ENCODE data around the gene GOLGA6C. TPM values are rescaled to one million over a fixed set of nuclear protein-coding genes. Genes with fewer than 3 reads are reported as not detected.
"Not testable (repeated sequence)": the region's sequence is repeated elsewhere in the genome, so short reads cannot be mapped to it uniquely, and the experiment has no call there.

GOLGA6C gene
- total RNA-seq: not detected
- 0 reads per million in 2 donors for total RNA-seq

- not testable (repeated sequence) for H3K36me3 Mint-ChIP-seq (ENCODE audit: low read depth); H3K9me3 ChIP-seq (ENCODE audit: control insufficient read depth, low read length, poor library complexity, severe bottlenecking); H3K27ac Mint-ChIP-seq; H3K27me3 Mint-ChIP-seq; H3K4me1 Mint-ChIP-seq; ATAC-seq; DNase-seq; H3K4me3 Mint-ChIP-seq
Observed at GRCh38 chr15:75258034-75258433, at the start of gene GOLGA6C. Gene GOLGA6C, plus strand, starts transcription at chr15:75258334. Its CDS starts 265 bp downstream, at chr15:75258599.

GRCh38 chr15:75208501-75209288 is 49.4 kb upstream of the GOLGA6C start:
- Mint-ChIP-seq H3K36me3 (ENCODE audit: low read depth) (peaks cover 3% of the 10 kb centered on the region), H3K27me3 (no peaks in the 10 kb centered on the region), H3K4me3 (peak overlapping the region; percentile 65), H3K4me1 (peaks cover 33% of the 10 kb centered on the region), H3K27ac (peak overlapping the region; percentile 6)
- ATAC-seq (no peak), DNase-seq (no peak)
- no peaks in the 10 kb centered on the region for H3K9me3 ChIP-seq (ENCODE audit: control insufficient read depth, low read length, poor library complexity, severe bottlenecking)

- DNase-seq (no peak), ATAC-seq (no peak)
- Mint-ChIP-seq H3K4me3 (peak overlapping the region; percentile 65), H3K27me3 (no peaks in the 10 kb centered on the region), H3K36me3 (ENCODE audit: low read depth) (peaks cover 3% of the 10 kb centered on the region), H3K27ac (no peak overlapping the region), H3K4me1 (peaks cover 28% of the 10 kb centered on the region)
- H3K9me3 ChIP-seq (ENCODE audit: control insufficient read depth, low read length, poor library complexity, severe bottlenecking): no peaks in the 10 kb centered on the region
Observed at GRCh38 chr15:75209289-75209676, 48.9 kb upstream of the GOLGA6C start.

- Mint-ChIP-seq H3K27me3 (no peaks in the 10 kb centered on the region), H3K4me3 (no peak overlapping the region), H3K4me1 (peaks cover 27% of the 10 kb centered on the region), H3K27ac (no peak overlapping the region), H3K36me3 (ENCODE audit: low read depth) (peaks cover 3% of the 10 kb centered on the region)
- no peak for ATAC-seq
- H3K9me3 ChIP-seq (ENCODE audit: control insufficient read depth, low read length, poor library complexity, severe bottlenecking): no peaks in the 10 kb centered on the region
- no peak for DNase-seq
Observed at GRCh38 chr15:75210811-75211230, 47.3 kb upstream of the GOLGA6C start.

GRCh38 chr15:75211436-75212199 is 46.5 kb upstream of the GOLGA6C start:
- H3K27me3 Mint-ChIP-seq: no peaks in the 10 kb centered on the region
- H3K27ac Mint-ChIP-seq: no peak overlapping the region
- peaks cover 27% of the 10 kb centered on the region for H3K4me1 Mint-ChIP-seq

GRCh38 chr15:75212200-75212858 is 45.8 kb upstream of the GOLGA6C start:
- H3K9me3 ChIP-seq (ENCODE audit: control insufficient read depth, low read length, poor library complexity, severe bottlenecking): no peaks in the 10 kb centered on the region
- no peak for DNase-seq
- ATAC-seq: no peak
- Mint-ChIP-seq H3K27me3 (no peaks in the 10 kb centered on the region), H3K27ac (no peak overlapping the region), H3K4me3 (no peak overlapping the region), H3K36me3 (ENCODE audit: low read depth) (peaks cover 3% of the 10 kb centered on the region), H3K4me1 (peaks cover 27% of the 10 kb centered on the region)

More at GRCh38 chr15:75211436-75212199, 46.5 kb upstream of the GOLGA6C start:
- H3K9me3 ChIP-seq (ENCODE audit: control insufficient read depth, low read length, poor library complexity, severe bottlenecking): no peaks in the 10 kb centered on the region
- DNase-seq (no peak), ATAC-seq (no peak)
- Mint-ChIP-seq H3K4me3 (no peak overlapping the region), H3K36me3 (ENCODE audit: low read depth) (peaks cover 3% of the 10 kb centered on the region)

GRCh38 chr15:75213212-75213767 is 44.8 kb upstream of the GOLGA6C start:
- no peak for DNase-seq
- H3K27ac Mint-ChIP-seq: peak overlapping the region; percentile 27
- H3K27me3 Mint-ChIP-seq: no peaks in the 10 kb centered on the region
- H3K9me3 ChIP-seq (ENCODE audit: control insufficient read depth, low read length, poor library complexity, severe bottlenecking): no peaks in the 10 kb centered on the region
- ATAC-seq: no peak
- H3K4me1 Mint-ChIP-seq: peaks cover 27% of the 10 kb centered on the region
- peaks cover 3% of the 10 kb centered on the region for H3K36me3 Mint-ChIP-seq (ENCODE audit: low read depth)
- no peak overlapping the region for H3K4me3 Mint-ChIP-seq

GRCh38 chr15:75213768-75214221 is 44.3 kb upstream of the GOLGA6C start:
- H3K27me3 Mint-ChIP-seq: no peaks in the 10 kb centered on the region
- H3K4me3 Mint-ChIP-seq: no peak overlapping the region
- peaks cover 3% of the 10 kb centered on the region for H3K36me3 Mint-ChIP-seq (ENCODE audit: low read depth)
- no peak for ATAC-seq
- no peaks in the 10 kb centered on the region for H3K9me3 ChIP-seq (ENCODE audit: control insufficient read depth, low read length, poor library complexity, severe bottlenecking)
- DNase-seq: no peak
- peaks cover 27% of the 10 kb centered on the region for H3K4me1 Mint-ChIP-seq
- H3K27ac Mint-ChIP-seq: peak overlapping the region; percentile 27

GRCh38 chr15:75214293-75215096 is 43.6 kb upstream of the GOLGA6C start:
- peaks cover 22% of the 10 kb centered on the region for H3K4me1 Mint-ChIP-seq

GRCh38 chr15:75215107-75216004 is 42.8 kb upstream of the GOLGA6C start:
- peak overlapping the region; percentile 73 for H3K27ac Mint-ChIP-seq
- no peaks in the 10 kb centered on the region for H3K27me3 Mint-ChIP-seq
- no peak for ATAC-seq
- no peaks in the 10 kb centered on the region for H3K36me3 Mint-ChIP-seq (ENCODE audit: low read depth)
- no peak for DNase-seq
- H3K9me3 ChIP-seq (ENCODE audit: control insufficient read depth, low read length, poor library complexity, severe bottlenecking): no peaks in the 10 kb centered on the region
- peaks cover 17% of the 10 kb centered on the region for H3K4me1 Mint-ChIP-seq
- H3K4me3 Mint-ChIP-seq: no peak overlapping the region

More at GRCh38 chr15:75214293-75215096, 43.6 kb upstream of the GOLGA6C start:
- Mint-ChIP-seq H3K36me3 (ENCODE audit: low read depth) (no peaks in the 10 kb centered on the region), H3K27ac (peak overlapping the region; percentile 27), H3K4me3 (peak overlapping the region; percentile 52), H3K27me3 (no peaks in the 10 kb centered on the region)
- no peaks in the 10 kb centered on the region for H3K9me3 ChIP-seq (ENCODE audit: control insufficient read depth, low read length, poor library complexity, severe bottlenecking)
- ATAC-seq (no peak), DNase-seq (no peak)

- no peak overlapping the region for H3K4me3 Mint-ChIP-seq
- no peaks in the 10 kb centered on the region for H3K36me3 Mint-ChIP-seq (ENCODE audit: low read depth)
- peaks cover 11% of the 10 kb centered on the region for H3K4me1 Mint-ChIP-seq
- DNase-seq (no peak), ATAC-seq (no peak)
- no peak overlapping the region for H3K27ac Mint-ChIP-seq
- no peaks in the 10 kb centered on the region for H3K27me3 Mint-ChIP-seq
- no peaks in the 10 kb centered on the region for H3K9me3 ChIP-seq (ENCODE audit: control insufficient read depth, low read length, poor library complexity, severe bottlenecking)
Observed at GRCh38 chr15:75217012-75217411, 41.1 kb upstream of the GOLGA6C start.

Measured in T-helper 17 cell (primary cell).